ENCODE measurements around the gene AGBL1.

The AGBL1 gene

DNA sequence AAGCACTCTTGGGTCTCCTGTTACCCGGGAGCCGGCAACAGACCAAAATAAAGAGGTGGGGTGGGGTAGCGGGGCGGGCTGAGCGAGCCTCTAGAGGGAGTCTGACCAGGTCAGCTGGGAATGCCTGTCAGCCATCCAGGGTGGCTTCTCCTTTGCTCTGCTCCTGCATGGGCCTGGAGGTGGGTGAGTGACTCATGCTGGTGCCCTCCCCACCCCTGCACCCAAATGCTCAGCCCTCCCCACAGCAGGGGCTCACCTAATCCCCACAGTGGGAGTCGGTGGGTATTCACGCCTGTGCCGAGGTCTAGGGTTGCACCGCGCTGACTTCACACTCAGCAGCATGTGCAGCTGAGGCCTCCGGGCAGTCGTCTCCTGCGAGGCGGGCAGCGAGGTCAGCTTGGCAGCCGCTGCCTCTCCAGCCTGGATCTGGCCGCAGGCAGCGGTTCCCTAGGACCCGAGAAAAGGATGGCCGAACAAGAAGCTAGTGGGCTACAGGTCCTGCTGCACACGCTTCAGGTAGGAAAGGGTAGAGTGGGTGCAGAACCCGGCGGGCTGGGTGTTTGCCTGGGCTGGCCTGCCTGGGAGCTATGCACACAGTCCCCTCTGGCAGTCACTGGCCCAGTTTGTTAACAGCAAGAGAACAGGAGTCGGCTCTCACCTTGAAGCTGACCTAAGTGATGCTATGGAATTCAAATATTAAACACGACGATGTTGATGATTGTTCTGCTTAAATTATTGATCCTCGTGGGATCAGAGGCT, at the start of gene AGBL1:
TSS of gene AGBL1 (plus strand) at position 364 of the 759 bp plus-strand sequence.
- no peak for DNase-seq (ENCODE audit: low spot score)

DNA sequence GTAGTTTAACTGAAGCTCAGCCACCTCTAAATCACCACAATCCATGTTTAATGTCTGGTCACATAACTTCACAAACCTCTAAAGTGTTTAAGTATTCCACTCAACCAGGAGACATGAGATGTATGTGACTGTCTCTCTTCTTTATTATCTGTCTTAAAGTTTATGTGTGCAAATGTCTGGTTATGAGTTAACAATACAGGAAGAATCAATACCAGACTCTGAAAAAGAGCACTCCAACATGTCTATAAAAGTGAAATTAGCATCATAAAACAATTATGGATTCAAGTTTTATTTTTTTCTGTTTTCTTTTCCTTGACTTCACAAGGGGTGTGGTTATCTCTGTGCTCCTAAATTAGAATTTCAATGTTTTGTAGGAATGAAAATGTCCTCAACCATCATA, 44.8 kb upstream of the AGBL1 start:
- DNase-seq (ENCODE audit: low spot score), result no peak

GRCh38 chr15:86036243-86036642, 43.4 kb upstream of the AGBL1 start:
- DNase-seq (ENCODE audit: low spot score), result no peak

DNA sequence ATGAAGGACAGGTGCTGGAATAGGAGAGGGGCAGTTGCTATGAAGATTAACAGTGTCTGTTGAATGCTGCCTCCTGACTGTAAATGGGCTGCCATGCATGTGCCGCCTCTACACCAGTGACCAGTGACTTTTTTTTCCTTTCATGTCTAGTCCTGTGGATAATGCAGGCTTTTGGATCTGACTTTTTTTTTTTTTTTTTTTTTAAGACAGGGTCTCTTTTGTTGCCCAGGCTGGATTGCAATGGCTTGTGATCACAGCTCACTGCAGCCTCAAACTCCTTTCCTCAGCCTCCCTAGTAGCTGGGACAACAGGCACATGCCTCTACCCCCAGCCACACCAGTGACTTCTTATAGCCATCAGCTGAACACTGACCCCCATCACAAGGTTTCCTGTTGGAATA, 41.2 kb upstream of the AGBL1 start:
- no peak for DNase-seq (ENCODE audit: low spot score)

DNA sequence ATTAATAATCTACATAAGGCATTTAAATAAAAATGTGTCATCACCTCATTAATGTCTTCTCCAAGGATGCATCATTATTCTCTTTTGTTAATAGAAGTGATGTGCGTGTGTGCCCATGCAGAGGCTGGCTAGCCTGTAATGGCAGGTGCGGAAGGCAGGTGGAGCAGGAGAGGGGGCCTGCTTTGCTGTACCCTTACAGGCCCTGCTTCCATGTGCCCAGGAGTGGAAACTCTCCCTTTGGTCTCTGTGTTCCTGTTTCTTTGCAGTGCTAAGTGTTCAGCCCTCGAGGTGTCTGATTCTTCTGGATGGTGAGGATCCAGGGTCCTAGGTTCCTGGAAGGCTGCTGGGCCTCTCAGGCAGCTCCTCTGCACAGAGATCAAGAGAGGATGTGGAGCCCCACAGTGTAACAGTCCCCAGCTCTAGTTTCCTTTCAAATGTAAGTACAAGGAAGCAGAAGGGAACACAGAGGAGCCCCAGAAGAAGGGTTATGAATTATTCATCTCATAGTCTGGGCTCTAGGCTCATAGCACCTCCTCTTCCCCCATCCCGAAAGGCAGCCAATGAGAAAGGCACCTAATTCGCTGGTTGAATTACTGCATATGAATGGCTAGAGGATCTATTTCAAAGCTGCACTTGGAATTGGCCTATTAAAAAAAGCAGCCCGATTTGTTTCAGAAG, 39.2 kb upstream of the AGBL1 start:
- DNase-seq (ENCODE audit: low spot score), result no peak

DNA sequence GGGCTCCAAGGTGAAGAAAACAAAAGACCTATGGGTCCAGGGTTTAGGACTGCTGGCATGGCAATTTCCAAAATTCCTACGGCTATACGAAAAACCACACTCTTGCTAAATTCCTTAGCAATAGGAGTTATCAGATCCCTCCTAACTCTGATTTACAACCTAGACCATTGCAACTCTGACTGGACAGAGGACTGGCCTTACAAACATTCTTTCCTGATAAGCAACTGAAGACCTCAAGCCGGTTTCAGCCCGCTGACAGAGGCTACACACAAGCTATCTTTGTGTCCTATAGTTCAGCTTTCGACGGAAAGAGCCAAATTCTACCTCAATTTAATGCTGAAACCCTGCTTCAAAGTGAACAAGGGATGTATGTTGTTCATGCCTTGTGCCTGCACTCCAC, 38.3 kb upstream of the AGBL1 start:
- no peak for DNase-seq (ENCODE audit: low spot score)

GRCh38 chr15:86042226-86042625, 37.4 kb upstream of the AGBL1 start:
- no peak for DNase-seq (ENCODE audit: low spot score)

DNA sequence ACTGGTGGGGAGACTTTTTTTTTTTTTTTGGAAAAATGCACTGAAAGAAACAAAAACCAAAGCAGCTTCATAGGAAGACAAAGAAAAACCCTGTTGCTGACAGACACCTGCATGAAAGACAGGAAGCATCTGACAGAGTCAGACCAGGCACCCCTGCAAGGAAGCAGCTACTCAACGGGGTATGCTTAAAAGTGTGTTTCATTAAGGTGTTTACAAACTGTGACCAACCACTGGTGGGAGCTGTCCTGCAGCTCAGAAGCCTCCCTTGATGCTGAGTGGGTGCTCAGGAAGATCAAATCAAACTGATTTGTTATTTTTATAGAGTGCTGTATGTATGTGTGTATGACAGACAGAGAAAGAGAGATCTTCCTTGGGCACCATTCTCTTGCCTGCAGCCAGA, 34.7 kb upstream of the AGBL1 start:
- no peak for DNase-seq (ENCODE audit: low spot score)

- DNase-seq (ENCODE audit: low spot score), result no peak
These were observed 25.3 kb upstream of the AGBL1 start for GRCh38 chr15:86054338-86054737.

- DNase-seq (ENCODE audit: low spot score), result no peak
These were observed 24.0 kb upstream of the AGBL1 start for GRCh38 chr15:86055688-86056087.

GRCh38 chr15:86059851-86060250, 19.8 kb upstream of the AGBL1 start:
- DNase-seq (ENCODE audit: low spot score), result no peak

- DNase-seq (ENCODE audit: low spot score), result no peak
These were observed 19.0 kb upstream of the AGBL1 start for GRCh38 chr15:86060674-86061073.

DNA sequence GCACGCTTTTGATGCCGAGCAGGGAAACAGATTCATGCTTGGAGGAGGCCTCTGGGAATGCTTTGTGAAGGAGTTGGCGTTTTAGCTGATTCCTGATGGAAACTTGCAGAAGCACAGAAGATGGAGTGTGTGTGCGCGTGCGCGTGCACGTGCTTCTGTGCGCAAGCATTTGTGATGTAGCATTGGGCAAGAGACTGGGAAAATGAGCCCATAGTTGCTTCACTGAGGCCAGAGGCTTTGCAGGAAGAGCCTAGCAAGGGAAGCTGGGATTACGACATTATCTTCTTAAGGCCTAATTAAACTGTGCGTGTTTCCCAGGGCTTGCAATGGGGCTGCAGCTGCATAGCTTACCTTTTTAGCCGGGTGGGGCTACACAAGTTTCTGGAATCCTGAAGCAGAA, 18.1 kb upstream of the AGBL1 start:
- DNase-seq (ENCODE audit: low spot score), result no peak

- DNase-seq (ENCODE audit: low spot score), result no peak
These were observed 16.9 kb upstream of the AGBL1 start for GRCh38 chr15:86062646-86063243.

DNA sequence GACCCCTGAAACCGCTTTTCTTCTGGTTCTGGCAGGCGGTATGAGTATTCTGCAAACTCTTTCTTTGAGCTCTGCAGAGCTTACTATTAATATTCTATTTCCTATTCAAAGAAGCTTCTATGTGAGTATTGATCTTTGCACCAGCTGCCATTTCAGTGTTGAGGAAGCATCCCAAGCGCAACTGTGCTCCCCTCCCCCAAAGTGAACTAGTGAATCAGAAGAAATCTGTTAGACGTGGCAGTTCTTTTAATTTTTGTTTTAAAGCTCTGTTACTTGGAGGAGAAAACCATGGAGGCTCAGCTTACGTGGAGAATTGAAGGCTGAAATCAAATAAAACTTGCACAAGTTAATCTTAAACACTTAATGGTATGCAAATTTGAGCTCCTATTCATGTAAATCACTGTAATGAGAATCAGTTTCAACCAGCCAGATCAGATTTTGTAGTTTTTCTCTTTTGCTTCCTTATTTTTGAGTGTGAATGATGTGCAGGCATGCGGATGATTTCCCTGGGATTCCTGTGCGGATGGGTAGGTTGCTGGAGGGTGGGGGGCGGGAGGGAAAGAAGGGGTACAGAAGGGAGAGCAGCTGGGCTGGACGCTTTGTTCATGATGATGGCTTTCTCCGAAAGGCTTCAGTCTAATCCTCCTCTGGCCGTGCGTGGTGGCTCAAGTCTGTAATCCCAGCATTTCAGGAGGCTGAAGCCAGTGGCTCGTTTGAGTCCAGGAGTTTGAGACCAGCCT, 16.1 kb upstream of the AGBL1 start:
- no peak for DNase-seq (ENCODE audit: low spot score)

DNA sequence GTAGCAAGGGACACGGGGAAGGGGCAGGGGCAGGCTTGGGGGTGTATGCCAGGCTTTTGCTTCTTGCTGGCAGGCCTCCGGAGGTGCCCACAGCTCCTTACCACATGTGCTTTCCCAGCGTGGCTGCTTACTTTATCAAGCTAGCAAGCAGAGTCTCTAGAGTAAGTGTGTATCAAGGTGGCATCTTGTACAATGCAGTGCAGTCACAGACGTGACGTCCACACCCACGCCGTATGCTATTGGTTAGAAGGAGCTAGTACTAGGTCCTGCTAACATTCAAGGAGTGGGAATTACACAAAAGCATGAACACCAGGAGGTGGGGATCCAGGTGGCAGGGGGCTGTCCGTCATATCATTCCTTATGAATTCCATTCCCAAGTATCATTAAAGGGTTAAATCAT, 15.3 kb upstream of the AGBL1 start:
- no peak for DNase-seq (ENCODE audit: low spot score)

DNA sequence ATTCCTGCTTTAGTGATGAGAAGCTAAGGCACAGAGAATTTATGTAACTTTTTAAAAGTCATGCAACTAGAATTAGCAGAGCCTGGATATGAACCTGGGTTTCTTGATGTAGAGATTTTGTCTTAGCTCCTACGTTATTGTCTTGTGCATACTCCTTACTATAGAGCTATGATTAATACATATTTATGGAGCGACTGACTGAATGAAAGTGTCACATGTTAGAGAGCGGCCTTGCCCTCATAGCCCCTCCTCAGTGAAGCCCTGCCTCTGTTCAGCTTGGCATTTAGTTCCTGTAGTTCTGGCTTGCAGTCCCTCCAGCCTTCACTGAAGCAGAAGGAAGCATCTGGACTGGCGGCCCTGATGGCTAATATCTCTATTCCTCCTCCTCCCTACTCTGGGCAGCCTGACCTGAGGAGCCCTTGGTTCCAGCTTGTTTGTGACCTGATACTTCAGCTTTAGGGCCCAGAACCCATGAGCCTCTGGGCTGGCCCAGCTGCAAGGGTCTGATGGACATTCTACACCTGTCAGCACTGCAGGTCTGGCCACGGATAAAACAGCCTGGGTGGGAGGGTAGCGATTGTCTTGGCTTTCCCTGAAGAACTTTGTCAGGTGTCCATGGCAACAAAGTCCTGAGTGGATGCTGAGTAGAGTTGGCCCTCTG, 13.4 kb upstream of the AGBL1 start:
- no peak for DNase-seq (ENCODE audit: low spot score)

DNA sequence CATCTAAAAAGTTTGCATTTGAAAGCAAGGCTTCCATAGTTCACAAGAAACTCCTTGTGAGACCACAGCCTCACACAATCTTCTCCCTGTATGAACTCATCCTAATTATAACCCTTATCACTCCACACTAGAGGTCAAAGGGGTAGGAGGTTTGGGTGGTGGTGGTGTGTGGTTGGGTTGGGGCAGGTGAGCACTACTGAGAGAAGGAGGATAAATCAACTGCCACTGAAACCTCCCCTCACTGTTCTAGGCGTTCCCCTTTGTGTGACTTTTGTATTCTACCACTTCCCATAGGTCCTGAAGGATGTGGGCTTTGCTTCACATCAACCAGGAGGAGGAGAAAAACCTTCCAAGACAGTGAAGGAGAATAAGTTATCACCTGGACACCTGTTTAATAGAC, 6.4 kb upstream of the AGBL1 start:
- no peak for DNase-seq (ENCODE audit: low spot score)

DNA sequence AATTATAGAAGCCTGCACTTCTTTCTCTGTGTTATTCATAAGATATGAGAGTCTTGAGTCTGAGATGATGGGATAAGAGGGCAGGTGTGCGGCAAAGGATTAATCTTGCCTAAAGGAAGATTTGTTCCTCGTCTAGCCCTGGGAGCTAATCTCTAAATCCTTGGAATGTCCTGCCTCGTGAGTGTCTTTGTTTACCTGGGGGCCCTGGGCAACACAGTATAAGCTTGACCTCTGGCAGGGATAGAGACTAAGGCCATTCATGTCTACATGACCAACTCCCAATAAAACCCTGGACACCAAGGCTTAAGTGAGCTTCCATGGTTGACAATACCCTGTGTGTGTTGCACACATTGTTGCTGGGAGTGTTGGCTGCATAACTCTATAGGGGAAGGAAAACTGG, 3.2 kb upstream of the AGBL1 start:
- DNase-seq (ENCODE audit: low spot score), result no peak

GRCh38 chr15:86077070-86077469, 2.6 kb upstream of the AGBL1 start:
- no peak for DNase-seq (ENCODE audit: low spot score)

- DNase-seq (ENCODE audit: low spot score), result no peak
These were observed 631 bp downstream of the AGBL1 start for GRCh38 chr15:86080302-86080701.

Measured in RKO (cell line).